Stimulated activated CD4-positive, alpha-beta T cell treated with anti-CD3 and anti-CD28 coated beads, Interleukin-15, amount 100 ng/mL, for 1 hour (primary cell): ENCODE data around the gene CHD9.

Source experiments
- DNase-seq, 2 donors: peaks; one replicate each; pipeline ENCODE4 v3.0.0-alpha.2; 2020; ENCODE audit warnings: low read depth in 1 of 2, low spot score in 1 of 2

CHD9 gene

DNA sequence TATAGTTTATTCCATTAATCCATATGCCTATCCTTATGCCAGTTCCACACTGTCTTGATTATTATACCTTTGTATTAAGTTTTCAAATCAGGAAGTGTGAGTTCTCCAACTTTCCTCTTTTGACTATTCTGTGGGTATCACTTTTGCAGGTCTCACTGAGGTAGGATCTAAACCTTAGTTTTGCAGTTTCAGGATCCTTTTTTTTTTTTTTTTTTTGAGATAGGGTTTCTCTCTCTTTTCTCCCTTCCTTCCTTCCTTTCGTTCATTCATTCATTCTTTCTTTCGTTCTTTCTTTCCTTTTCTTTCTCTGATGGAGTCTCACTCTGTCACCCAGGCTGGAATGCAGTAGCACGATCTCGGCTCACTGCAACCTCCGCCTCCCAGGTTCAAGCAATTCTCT lies 71.6 kb downstream of the CHD9 start:
- no peak for DNase-seq

DNA sequence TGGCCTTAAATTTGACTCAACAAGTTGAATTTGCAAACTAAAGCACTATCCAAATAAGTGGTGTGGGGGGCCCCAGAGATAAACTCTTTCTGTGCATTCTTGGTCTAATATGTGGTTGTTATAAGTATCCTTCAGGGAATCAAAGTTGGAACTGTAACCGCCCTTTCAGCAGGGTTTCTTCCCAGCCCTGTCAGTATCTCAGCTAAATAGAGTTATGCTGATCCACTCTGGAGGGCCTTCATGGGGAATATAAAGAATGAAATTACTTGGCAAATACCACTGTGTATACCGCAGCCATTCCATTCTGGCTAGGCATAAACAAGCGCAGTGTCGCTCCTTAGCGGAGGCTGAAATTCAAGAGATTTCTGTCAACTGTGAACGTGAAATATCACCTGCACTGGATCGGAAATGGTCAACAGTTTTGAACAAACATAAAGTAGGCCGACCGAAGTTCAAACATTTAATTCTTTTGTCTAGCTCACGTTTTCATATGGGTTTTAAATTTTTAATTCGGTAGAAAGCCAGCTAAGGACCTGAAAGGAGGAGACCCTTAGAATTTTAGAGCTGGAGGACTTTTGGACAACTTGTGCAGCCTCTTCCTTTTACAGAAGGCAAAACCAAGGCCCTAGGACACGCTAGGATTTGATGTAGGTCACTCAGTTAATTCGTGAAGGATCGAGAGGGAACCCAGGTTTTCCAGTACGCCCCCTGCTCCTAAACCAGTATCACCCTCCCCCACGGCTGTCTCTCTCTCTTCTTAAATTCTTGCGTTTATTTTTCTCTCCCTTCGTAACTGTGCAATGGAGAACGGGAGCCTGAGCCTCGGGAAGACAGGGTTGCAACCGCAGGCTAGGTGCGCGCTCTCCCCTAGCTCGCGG lies 74.7 kb downstream of the CHD9 start:
- no peak for DNase-seq

DNA sequence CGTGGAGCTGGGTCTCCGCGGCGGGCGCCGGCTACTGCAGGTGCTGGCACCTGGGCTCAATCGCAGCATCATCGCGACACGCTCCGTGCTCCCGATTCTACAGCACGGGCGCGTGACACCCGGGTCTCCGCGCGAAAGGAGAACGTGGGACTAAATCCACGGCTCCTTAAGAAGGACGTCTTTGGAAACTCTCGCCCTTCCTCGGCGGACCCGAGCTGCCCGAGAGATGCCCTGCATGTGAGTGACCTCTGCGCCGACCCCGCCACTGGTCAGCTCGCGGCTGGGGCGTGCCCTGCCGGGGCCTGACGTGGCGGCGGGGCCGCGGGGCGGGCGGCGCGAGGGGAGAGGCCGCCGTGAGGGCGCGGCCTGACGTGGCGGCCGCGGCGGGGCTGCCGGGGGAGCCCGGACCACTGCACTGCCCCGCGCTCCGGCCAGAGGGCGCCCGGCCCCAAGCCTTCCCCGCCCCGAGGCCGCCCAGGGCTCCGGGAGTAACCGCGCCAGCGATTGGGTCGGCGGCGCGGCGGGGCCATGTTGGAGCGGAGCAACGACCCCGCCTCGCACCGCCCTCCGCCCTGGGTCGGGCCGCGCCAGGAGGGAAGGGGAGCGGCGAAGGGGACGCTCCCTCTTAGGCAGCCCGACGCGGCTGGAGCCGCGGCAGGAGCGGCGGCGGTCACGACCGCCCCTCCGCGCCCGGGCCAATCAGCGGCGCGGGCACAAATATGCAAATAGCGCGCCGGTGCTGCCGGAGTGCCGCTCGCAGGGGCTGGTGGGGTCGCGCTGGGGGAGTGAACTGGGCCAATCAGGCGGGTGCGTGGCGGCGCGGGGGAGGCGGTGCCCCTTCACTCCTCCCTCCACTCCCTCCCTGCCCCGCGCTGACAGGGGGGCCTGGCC lies 75.6 kb downstream of the CHD9 start:
- peak; percentile 86 to 88 for DNase-seq

DNA sequence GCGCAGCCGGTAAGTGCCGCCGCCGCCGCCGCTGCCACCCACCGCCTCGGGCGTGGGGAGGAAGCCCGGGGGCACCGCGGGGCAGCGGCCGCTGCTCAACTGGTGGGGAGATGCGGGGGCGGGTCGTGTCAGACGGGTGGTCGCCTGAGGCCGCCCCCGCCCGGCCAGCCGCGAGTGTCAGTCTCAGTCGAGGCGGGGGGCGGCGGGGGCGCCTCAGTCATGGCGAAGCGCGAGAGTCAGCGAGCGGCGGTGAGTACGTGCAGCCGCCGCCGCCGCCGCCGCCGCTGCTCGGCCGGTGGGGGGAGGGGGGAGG lies 76.2 kb downstream of the CHD9 start:
- no peak for DNase-seq

DNA sequence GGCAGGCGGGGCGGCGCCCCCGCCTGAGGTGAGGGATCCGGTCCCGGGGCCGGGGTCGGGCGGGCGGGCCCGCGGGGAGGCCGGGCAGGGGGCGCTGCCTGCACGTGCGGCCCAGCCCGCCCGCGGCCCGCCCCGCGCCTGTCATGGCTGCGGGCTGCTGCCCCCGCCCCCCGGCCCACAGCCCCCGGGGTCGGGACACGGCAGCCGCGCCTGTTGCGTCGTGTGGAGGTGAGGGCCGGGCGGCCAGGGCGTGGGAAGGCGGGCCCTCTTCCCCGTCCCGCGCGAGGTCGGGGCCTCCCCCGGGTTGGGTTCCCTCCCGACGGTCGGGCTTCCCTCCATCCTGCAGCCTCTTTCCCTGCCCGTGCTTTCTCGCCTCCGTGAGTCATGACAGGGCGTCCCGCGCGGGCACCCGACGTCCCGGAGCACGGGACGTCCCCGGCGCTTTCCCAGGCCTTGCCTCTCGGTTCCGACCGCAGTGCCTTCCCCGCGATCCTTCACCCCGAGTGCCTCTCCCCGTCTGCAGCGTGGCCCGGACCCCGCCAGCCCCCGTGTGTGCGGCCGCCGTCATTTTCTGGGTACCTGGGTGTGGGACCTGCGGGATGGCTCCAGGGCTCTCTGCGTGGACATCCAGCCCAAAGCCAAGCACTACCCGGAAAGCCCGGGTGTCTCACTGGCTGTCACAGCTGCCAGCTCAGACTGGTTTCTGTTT lies 76.7 kb downstream of the CHD9 start:
- DNase-seq: peak; percentile 6 to 42

DNA sequence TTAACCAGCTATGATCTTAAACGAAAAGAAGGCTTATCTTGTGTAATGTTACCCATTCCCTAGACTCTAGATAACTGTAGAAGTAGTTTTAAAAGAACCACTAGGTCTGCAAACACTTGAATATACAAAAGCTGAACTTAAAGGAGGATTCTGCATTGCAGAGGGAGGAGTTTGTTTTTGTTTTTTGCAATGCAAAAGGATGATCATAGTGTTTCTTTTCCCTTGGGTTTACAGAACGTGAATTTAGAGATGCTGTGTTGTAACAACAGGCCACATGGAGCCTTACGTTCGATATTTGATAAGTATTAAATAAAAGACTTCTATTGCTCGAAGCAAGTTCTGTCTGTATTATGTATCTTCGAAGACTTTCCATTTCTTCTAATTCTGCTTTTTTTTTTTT lies 77.6 kb downstream of the CHD9 start:
- DNase-seq: no peak

DNA sequence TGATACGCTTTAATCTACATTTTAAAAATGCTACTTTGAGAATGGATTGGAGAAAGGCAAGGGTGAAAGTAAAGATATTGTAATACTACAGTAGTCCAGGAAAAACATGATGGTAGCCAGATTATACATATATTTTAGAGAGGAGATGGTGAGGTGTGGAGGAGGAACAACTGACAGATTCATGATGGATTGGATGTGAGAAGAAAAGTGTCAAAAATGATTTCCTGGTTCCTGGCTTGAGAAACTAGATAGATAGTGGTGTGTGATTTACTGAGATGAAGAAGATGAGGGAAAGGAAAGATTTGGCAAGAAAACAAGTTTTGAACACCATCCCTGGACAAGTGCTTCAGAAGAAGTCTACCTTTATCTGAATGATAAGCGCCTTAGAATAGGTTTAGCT lies 80.5 kb downstream of the CHD9 start:
- no peak for DNase-seq

DNA sequence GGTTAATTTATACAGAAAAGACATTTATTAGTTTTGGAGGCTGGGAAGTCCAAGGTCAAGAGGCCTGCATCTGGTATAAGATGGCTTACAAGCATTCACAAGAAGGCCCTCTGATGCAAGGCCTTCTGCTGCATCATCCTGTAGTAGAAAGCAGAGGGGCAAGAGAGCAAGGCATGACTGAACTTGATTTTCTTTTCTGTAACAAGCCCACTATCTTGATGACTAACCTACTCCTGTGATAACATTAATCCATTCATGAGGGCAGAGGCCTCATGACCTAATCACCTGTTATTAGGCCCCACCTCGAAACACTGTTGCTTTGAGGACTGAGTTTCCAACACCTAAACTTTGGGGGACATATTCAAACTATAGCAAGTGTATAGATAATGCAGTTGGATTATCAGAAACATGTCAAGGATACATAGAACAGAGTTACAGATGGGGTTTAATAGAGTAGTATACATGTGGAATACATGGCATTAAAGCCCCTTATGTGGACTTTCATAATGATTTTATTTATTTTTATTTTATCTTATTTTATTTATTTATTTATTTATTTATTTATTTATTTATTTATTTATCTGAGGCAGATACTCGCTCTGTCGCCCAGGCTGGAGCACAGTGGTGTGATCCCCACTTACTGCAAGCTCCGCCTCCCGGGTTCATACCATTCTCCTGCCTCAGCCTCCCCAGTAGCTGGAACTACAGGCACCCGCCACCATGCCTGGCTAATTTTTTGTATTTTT lies 88.2 kb downstream of the CHD9 start:
- DNase-seq: no peak

DNA sequence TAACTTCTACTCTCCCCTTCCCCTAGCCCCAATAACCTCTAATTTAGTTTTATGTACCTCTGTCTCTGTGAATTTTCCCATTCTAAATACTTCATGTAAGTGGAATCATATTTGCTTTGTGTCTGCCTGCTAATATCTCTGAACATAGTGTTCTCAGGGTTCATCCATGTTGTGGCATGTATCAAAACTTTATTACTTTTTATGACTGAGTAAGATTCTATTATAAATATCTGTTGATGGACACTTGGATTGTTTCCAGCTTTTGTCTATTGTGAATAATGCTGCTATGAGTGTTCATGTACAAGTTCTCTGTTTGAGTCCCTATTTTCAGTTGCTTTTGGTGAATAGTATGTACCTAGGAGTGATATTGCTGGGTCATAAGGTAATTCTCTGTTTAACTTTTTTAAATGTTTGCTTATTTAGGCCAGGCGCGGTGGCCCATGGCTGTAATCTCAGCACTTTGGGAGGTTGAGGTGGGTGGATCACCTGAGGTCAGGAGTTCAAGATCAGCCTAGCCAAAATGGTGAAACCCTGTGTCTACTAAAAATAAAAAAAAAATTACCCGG lies 92.8 kb downstream of the CHD9 start:
- no peak for DNase-seq

DNA sequence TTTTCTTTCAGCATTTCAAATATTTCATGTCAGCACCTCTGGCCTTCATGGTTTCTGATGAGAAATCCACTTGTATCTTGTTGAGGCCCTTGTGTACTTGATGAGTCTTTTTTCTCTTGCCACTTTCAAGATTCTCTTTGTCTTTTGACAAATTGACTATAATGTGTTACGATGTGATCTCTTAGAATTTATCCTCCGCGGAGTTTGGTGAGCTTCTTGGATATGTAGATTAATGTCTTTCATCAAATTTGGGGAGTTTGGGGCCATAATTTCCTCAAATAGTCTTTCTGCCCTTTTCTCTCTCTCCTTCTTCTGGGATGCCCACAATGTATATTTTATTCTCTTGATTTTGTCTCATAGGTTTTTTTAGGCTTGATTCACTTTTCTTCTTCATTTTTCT lies 96.0 kb downstream of the CHD9 start:
- no peak for DNase-seq

DNA sequence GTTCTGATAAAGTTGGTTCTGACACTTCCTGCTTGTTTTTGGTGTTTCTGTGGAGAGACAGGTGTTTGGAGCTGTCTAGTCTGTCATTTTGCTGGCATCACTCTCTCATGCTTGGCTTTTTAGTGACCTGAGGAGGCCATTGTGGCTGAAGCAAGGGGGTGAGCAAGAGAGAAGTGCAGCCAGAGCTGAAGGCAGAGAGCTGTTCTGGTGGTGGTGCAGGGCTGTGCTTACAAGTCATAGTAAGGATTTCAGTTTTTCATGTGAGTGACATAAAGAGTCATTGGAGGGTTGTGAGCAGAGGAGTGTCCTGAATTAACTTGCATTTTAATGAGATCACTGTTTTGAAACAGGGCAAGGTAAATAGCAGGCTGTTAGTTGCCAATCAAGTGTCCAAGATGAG lies 97.5 kb downstream of the CHD9 start:
- DNase-seq: no peak

DNA sequence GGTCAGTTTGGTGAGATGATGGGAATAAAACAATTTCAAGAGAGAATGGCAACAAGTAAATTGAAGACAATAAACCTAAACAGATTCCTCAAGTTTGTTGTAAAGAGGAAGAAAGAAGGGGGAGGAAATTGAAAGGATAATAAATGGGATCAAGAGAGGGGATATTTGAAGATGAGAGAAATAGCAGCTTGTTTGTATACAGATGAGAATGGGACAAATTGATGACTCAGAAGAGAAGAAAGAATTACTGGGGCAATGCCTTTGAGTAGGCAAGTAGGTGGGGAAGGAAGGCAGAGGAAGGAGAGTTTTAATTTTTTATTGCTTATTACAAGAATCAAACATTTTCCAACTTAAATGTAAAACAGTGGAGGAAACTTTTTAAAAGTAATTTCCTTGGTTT lies 98.3 kb downstream of the CHD9 start:
- DNase-seq: no peak

DNA sequence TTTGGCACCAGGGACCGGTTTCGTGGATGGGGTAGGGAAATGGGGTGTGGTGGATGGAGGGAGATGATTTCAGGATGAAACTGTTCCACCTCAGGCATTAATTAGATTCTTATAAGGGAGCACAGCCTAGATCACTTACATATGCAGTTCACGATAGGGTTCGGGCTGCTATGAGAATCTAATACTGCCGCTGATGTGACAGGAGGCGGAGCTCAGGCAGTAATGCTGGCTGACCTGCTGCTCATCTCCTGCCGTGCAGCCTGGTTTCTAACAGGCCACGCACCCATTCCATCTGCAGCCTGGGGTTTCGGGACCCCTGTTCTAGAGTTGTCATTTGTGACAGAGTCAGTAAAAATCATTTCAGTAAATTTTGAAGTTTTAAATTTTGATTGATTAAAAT lies 99.7 kb downstream of the CHD9 start:
- no peak for DNase-seq

DNA sequence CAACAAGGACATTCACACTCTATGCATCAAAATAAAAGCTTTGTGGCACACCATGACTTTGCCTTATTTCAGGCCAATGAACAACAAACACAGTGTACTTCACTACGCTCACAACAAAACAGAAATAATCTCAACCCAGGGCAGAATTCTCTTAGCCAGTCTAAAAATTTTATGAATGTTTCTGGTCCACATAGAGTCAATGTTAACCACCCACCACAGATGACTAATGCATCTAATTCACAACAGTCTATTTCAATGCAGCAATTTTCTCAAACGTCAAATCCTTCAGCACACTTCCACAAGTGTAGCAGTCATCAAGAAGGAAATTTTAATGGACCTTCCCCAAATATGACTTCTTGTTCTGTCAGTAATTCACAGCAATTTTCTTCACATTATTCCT lies 101.7 kb downstream of the CHD9 start:
- no peak for DNase-seq

DNA sequence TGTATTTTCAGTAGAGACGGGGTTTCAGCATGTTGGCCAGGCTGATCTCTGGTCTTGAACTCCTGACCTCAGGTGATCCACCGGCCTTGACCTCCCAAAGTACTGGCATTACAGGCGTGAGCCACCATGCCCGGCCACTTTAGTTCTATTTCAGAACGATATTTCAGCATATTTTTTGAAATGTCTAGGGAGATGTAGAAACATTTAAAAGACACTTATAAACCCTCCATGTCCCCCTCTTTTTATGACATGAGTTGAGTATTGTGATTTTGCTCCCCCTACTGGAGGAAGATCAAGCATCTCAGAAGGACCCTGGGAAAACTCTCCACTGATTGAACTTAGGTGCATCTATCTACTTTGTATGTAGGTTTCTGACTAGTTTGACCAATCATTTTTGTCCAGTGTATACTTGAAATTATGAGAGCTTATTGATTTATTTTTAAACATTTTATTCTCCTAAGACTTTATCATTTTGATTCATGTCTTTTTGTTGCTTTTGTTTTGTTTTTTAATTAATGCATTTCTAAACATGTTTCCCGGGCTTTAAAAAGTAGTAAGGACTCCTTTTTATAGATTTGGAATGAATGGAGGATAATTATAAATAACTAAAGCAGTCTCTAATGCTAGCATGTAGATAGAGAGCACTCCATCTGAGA lies 105.1 kb downstream of the CHD9 start:
- DNase-seq: no peak

DNA sequence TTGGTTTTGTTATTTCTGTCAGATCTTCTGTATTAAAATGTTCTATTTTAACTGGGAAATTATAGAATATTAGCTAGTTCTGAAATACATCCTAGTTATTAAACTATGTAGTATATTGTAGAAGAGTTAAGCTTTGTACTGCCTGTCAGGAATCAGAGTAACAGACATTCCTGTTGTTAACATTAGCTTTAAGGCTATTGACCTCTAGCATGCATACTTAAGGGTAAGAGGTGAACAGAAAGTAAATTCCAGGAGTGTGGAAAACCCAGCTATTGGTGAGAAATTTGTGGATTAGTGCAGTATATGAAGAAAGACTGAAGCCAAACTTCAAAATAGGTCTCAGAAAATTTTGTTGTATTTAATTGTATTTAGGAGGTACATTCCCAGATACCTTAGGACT lies 111.3 kb downstream of the CHD9 start:
- no peak for DNase-seq

DNA sequence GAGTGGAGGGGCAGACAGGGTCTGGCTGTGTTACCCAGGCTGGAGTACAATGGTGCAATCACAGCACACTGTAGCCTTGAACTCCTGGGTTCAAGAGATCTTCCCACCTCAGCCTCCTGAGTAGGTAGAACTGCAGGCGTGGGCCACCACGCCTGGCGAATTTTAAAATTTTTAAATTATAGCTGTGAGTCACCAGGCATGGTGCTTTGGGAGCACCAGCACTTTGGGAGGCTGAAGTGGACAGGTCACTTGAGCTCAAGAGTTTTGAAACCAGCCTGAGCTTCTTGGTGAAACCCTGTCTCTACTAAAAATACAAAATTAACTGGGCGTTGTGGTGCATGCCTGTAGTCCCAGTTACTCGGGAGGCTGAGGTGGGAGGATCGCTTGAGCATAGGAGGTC lies 114.0 kb downstream of the CHD9 start:
- no peak for DNase-seq

DNA sequence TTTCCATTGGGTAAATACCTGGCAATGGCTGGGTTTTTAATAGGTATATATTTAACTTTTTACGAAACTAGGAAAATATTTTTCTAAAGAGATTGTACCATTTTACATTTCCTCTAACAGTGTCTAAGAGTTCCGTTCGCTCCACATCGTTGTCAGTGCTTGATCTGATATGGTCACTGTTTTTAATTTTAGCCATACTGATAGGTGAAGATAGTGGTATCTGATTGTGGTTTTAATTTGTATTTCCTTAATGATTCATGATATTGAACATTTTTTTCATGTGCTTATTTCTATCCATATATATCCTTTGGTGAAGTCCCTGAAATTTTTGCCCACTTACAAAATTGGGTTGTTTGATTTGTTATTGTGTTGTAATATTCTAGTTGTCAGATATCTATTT lies 117.7 kb downstream of the CHD9 start:
- DNase-seq: no peak

DNA sequence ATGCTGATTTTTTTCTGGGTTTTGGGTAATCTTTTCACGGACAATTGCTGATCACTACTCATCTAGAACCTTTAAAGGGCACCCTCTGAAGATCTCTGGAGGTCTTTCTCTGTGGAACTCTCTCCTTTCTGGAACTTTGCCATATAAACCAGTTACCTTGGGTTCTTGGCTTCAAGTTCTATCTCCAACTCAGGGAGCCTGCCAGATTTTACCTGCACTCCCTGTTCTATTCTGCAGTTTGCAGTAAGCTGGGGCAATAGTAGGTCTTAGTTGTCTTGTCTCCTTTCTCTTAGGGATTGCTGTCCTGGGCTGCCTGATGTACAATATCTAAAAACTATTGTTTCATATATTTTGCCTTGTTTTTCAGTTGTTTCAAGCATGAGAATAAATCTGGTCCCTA lies 120.3 kb downstream of the CHD9 start:
- no peak for DNase-seq

DNA sequence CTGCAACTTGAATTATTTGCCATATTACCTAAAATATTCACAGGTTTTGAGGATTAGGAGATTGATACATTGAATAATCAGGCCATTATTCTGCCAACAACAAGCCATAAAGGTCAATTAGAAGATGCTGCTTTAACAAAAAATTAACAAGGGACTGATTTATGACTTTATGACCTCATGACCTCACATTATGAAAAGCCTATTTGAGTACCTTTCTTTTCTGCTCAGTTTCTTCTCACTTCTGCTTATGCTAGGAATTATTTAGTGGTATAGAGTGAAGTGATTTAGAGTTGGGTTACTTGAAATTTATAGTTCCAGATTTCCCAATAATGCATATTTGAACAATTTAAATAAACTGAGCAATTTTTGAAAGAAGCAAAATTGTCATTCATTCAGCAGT lies 121.6 kb downstream of the CHD9 start:
- DNase-seq: no peak
